Erythroblast (primary cell): ENCODE data around the gene OGT.

Experiments used
- GATA1 ChIP-seq: IDR thresholded peaks from 2 replicates; pipeline ENCODE4 v1.6.1; 2011; ENCODE audit warnings: low read depth, mild to moderate bottlenecking, control low read depth, low read length, moderate library complexity
- POLR2A ChIP-seq: IDR thresholded peaks from 2 replicates; pipeline ENCODE4 v1.6.1; 2011; ENCODE audit warnings: mild to moderate bottlenecking, low read length

DNA sequence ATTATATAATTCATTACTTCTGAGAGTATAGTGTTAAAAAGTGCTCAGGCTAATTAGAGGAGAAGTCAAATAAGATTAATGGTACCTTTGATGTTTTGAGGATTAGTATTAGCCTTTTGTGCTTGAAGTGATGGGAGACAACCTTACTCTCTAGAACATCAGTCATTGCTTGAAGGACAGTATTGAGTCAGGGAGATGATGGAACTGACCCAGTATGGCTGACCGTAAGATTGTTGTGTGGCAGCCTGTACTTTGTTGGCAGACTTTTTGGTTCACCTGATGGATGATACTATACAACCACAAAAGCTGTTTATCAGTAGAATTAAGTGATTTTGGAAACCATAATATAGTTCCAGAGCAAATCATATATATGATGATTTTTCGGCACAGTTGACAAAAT lies 9.9 kb downstream of the OGT start:
- TF ChIP-seq POLR2A (no peak), GATA1 (no peak)
